Peyer's patch (tissue), 4 donors: Measurements from ENCODE around the gene EIF2B5.

Experiments
- POLR2A ChIP-seq, 2 donors: fragments of 450-650 bp; IDR thresholded peaks; one replicate each; pipeline ENCODE4 v1.5.1; 2017; ENCODE audit warnings: antibody characterized with exemption in 2 of 2, mild to moderate bottlenecking in 2 of 2, moderate library complexity in 2 of 2
- TF ChIP-seq, protein P1 (sequence below), 6 experiments: fragments of 450-650 bp in 4 of 6; fragments of 200-600 bp in 2 of 6; sonication (generic) in 1 of 6; IDR thresholded peaks; one replicate each; pipeline ENCODE4 v1.5.1; 2017 to 2019; ENCODE audit warnings: antibody characterized with exemption in 6 of 6, mild to moderate bottlenecking in 3 of 6, moderate library complexity in 1 of 6

DNA sequence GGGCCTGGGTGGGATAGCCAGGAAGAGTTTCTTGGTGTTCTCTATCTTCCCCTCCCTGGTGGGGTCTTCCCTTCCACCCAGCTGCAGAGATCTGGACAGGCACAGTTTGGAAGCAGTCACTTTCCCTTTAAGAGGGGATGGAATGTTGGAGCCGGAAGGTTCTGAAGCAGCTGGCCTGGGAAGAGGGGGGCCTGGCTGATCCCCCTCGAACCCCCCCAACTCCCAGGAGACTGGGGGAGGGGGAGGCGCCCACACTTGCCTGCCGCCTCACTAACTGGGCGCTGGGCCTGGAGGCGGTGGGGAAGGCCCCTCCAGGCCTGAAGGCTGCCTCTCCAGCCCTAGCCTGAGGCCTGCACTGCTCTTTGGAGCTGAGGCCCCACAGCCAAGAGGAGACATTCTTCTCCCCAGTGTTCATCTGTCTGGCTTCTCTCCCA, 21.4 kb downstream of the EIF2B5 start:
- no peak for TF ChIP-seq POLR2A (IDR thresholded peaks at IDR 0.05)
- TF ChIP-seq, protein P1, sequence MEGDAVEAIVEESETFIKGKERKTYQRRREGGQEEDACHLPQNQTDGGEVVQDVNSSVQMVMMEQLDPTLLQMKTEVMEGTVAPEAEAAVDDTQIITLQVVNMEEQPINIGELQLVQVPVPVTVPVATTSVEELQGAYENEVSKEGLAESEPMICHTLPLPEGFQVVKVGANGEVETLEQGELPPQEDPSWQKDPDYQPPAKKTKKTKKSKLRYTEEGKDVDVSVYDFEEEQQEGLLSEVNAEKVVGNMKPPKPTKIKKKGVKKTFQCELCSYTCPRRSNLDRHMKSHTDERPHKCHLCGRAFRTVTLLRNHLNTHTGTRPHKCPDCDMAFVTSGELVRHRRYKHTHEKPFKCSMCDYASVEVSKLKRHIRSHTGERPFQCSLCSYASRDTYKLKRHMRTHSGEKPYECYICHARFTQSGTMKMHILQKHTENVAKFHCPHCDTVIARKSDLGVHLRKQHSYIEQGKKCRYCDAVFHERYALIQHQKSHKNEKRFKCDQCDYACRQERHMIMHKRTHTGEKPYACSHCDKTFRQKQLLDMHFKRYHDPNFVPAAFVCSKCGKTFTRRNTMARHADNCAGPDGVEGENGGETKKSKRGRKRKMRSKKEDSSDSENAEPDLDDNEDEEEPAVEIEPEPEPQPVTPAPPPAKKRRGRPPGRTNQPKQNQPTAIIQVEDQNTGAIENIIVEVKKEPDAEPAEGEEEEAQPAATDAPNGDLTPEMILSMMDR (IDR thresholded peaks at IDR 0.05) = no peak
